Epithelial cell of prostate (primary cell): Measurements from ENCODE around the gene PSAPL1.
A peak's percentile ranks its signal among the peaks of the same experiment; 100 is the strongest.

Experiments
- DNase-seq: peaks from one replicate; pipeline ENCODE4 v3.0.0-alpha.2; 2011; ENCODE audit warnings: low read depth, low spot score
- H3K27ac ChIP-seq: fragments of 450-650 bp; 2 replicates; pipeline ENCODE4 v1.5.1; 2017; ENCODE audit warnings: mild to moderate bottlenecking

Gene PSAPL1

GRCh38 chr4:7421356-7422150, 13.2 kb downstream of the PSAPL1 start:
- no peak overlapping the region for H3K27ac ChIP-seq
- DNase-seq, result no peak

DNA sequence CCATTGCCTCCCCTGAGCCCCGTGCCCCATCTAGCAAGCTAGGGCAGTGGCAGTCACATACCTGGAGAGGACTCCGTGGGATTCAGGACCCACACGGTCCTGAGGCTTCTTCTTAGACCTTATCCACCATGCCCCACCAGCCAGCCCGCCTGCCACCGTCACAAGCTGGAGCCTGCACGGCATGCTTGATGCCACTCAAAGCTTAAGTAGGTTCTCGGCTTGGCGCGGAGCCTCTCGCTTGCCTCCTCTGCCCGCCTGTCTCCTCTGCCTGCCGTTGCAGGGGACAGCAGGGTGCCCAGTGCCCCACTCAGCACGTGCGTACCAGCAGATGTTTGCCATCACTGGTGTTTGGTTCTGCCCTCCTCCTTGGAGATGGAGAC, 14.1 kb downstream of the PSAPL1 start:
- no peak for DNase-seq
- H3K27ac ChIP-seq, result no peak overlapping the region

DNA sequence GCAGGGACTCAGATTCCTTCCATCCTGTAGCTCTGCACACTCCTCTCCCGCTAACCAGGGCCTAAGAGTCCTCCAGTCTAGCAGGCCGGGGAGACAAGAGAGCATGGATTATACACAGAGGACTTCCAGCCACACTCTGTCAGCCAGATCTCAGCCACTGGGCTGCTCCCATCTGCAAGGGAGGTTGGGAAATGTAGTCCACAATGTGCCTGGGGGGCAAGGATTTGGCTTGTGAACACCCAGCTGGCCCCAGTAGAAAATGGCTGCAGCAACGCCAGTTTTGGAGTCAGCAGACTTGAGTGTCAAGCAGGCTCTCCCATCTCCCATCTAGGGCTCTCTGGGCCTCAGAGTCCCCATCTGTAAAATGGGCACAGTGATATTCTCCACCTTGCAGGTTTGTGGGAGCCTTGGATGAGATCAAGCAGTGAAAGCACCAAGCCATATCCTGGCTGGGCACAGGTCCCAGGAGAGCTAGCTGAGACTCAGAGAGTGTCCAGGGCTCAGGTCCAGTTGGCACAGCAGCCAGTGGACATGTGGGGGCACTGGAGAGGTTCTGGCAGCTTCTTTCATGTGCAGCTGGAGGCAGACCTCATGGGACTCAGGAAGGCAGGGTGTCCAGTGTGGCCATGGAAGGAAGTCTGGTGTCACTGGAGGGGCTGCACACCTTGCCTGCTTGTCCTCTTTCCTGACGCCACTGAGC, 14.6 kb downstream of the PSAPL1 start:
- no peak overlapping the region for H3K27ac ChIP-seq
- DNase-seq, result no peak

DNA sequence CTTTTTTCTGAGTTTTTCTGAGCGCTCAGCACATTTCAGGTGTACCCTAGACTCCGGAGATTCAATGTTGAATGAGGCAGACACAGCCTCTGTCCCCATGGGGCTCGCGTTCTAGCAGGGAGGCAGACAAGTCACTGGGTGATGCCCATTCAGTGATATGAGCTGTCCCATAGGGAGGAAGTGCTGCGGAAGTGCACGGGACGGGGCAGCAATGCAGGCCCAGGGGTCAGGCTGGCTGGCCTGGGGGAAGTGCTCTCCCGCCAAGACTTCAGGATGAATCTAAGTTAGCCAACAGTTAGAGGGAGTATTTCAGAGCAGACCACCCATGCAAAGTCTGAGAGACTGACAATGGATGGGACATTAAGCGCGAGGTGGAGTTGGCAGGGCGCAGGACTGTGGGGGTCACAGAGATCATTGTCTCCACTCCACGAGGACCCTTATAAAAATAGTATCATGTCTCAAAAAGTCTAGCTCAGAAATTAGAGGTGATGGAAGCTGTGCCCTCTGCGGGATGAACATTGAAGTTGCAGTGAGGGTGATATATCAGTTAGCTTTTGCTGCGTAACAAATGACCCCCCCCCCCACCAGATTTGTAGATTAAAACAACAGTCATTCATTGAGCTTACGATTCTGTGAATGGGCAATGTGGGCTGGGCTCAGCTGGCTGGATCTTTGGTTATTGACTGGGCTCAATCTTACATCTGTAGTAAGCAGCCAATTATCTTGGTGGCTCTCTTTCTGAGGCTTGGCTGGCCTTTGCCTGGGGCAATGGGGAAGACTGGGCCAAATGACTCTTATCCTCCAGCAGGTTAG, 16.4 kb downstream of the PSAPL1 start:
- H3K27ac ChIP-seq, result no peak overlapping the region
- DNase-seq, result no peak

- no peak for DNase-seq
- H3K27ac ChIP-seq, result no peak overlapping the region
Observed at GRCh38 chr4:7417639-7418038, 17.1 kb downstream of the PSAPL1 start.

DNA sequence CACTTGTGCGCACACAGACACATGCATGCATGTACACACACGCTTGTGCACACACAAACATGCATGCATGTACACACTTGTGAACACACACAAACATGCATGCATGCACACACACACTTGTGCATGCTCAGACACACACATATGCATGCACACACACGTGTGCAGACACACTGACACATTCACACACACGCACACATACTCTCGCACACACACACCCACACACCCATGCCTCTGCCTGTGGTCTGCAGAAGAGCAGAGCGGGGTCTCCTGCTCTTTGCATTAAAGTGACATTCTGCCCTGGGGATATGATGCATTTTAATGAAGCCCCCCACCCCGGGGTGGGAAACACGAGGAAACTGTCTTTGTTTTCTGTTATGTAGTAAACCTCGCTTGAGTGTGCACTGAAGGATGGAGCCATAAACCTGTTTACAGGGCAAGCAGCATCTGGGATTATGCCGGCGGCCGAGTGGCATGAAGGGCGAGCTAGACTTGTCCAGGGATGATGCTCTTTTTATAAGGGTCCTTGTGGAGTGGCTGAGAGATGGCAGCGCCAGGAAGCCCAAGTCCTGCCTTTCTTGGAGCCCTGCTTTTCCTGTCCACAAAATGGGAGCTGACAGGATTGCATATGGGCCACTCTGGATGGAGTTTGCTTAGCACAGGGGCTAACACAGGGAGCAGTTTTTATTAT, 17.8 kb downstream of the PSAPL1 start:
- DNase-seq, result no peak
- no peak overlapping the region for H3K27ac ChIP-seq

DNA sequence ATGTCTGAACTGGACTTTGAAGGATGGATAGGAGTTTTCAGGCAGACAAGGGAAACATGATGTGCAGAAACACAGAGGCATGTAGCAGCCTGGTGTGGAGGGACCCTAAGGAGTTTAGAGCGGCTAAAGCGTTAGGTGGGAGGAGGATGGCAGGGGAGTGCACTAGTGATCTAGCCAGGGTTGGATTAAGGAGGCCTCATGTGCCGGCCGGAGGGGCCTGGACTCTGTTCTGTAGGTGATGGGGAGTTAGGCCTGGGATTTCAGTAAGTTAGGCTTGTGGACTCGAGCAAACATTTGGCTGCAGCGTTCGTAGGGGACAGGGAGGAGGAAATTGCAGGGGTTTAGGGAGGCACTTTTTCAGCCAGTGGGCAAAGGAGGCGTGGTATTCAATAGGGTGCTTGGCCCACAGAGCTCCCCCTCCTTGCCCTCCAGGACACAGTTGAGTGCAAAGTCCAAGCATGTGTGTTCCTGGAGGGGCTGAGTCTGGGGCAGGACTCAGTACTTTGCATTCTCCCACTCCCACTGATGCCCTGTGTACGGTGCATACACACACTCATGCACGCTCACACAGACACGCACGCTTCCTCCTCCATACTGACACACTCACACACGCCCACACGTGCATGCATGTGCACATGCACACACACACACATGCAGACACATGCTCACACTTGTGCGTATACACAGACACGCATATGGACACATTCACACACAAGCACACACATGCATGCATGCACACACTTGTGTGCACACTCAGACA, 18.6 kb downstream of the PSAPL1 start:
- DNase-seq, result no peak
- no peak overlapping the region for H3K27ac ChIP-seq

GRCh38 chr4:7414736-7415510, 19.8 kb downstream of the PSAPL1 start:
- no peak overlapping the region for H3K27ac ChIP-seq
- DNase-seq, result no peak

- no peak overlapping the region for H3K27ac ChIP-seq
- DNase-seq, result no peak
Observed at GRCh38 chr4:7414046-7414445, 20.7 kb downstream of the PSAPL1 start.

DNA sequence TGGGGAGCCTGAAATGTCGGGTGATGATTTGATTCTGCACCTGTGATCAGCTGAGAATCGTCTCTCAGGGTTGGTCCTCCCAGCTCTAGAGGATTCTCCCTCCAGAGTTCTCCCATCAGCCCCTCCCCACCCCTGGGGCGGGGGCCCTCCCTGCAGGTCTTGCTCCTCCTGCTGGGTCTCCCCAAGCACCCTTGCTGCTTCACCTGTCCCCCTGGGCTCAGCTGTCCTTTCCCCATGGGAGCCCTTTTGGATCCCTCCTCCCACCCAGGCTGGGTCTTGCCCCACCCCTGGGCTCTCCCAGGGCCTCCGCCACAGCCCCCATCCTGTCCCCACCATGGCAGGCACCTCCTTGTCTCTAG, 22.2 kb downstream of the PSAPL1 start:
- no peak for DNase-seq
- H3K27ac ChIP-seq, result no peak overlapping the region

DNA sequence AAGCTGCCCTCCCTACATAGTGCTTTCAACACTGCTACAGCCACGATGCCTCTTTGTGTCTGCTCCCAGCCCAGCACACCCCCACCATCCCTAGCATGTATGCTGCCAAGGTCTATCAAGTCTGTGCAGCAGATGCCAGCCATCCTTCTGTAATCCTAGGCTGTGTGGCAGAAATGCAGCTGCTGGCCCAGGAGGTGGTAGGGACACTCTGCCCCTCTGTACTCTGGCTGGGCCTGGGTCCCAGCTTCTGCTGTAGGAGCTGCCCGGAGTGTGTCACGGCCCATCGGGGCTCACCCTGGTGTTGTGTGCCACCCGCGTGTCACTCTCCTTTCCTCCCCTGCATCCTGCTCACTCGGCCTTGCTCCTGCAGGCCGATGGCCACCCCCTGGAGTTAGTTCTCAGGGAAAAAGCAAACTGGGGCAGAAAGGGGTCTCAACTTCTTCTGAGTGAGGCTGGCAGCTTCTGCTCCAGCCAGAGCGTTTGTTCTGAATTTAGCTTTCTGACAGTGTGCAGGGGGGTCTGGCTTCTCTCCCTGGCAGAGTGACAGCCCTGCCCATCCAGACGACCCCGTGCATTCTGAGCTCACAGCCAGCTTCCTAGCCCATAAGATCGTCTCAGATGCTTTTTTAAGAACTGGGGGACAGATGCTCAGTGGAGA, 22.7 kb downstream of the PSAPL1 start:
- no peak for DNase-seq
- no peak overlapping the region for H3K27ac ChIP-seq

GRCh38 chr4:7411491-7411890, 23.2 kb downstream of the PSAPL1 start:
- DNase-seq, result no peak
- H3K27ac ChIP-seq, result no peak overlapping the region

DNA sequence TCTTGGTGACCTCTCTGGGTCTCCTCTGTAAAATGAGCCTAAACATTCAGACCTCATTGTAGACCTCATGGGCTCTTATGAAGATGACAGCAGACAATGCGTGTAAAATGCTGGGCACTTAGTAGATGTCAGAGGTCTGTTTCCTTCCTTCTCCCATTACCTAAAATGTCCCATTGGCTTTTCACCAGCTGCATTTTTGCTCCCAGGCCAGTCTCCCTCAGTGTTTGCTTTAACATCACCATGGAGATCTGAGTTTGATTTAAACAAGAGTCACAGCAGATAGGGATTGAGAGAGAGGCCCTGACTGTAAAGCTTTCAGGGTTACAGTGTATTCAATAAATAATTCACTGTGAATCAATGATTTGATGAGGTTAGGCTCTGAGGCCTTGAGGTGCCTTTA, 24.3 kb downstream of the PSAPL1 start:
- DNase-seq, result no peak
- H3K27ac ChIP-seq, result no peak overlapping the region

DNA sequence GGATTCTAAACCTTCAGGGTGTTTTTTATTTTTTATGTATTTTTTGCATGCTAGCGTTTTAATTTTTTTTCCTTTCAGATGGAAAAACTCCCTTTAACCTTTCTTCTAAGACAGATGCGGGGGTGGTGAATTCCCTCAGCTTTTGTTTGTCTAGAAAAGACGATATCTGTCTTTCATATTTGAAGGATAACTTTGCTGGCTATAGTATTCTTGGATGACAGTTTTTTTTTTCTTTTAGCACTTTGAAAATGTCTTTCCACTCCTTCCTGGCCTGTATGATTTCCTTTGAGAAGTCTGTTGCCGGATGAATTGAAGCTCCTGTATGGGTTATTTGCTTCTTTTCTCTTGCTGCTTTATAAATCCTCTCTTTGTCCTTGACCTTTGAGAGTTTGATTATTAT, 26.6 kb downstream of the PSAPL1 start:
- H3K27ac ChIP-seq, result no peak overlapping the region
- DNase-seq, result no peak

- DNase-seq, result peak; percentile 24
- peak overlapping the region; percentile 10 for H3K27ac ChIP-seq
Observed at GRCh38 chr4:7403001-7403400, 31.7 kb downstream of the PSAPL1 start.

GRCh38 chr4:7402526-7402925, 32.2 kb downstream of the PSAPL1 start:
- peak; percentile 52 for DNase-seq

GRCh38 chr4:7400671-7401298, 33.9 kb downstream of the PSAPL1 start:
- no peak overlapping the region for H3K27ac ChIP-seq
- DNase-seq, result no peak

More at GRCh38 chr4:7402526-7402925, 32.2 kb downstream of the PSAPL1 start:
- H3K27ac ChIP-seq, result peak overlapping the region; percentile 10
